Keratinocyte (primary cell): ENCODE data around the gene MROH7. TPM values are rescaled to one million over a fixed set of nuclear protein-coding genes. Genes with fewer than 3 reads are reported as not detected.

ENCODE experiments used
- DNase-seq: peaks from one replicate; pipeline ENCODE4 v3.0.0-alpha.2; 2011; ENCODE audit warnings: low read depth, missing footprints, low spot score
- FAIRE-seq: peaks from 2 replicates; lab custom pipeline; 2011; peaks lifted over from hg19 to GRCh38; lab: Jason Lieb, UNC
- H2AFZ ChIP-seq: 2 replicates; pipeline ENCODE4 v1.6.0; 2012; ENCODE audit warnings: low read length, control low read depth, inconsistent platforms; ENCODE audit not compliant: control insufficient read depth
- H3K27ac ChIP-seq: 2 replicates; pipeline ENCODE4 v1.5.1; 2011; ENCODE audit warnings: low read length; ENCODE audit not compliant: control insufficient read depth, insufficient read depth
- H3K27me3 ChIP-seq: 3 replicates; pipeline ENCODE4 v1.6.0; 2011; ENCODE audit warnings: low read length; ENCODE audit not compliant: control insufficient read depth, insufficient read depth; ENCODE audit errors: extremely low read depth
- H3K36me3 ChIP-seq, 2 experiments: 2 replicates in 1 of 2; 3 replicates in 1 of 2; pipeline ENCODE4 v1.5.1; 2011; ENCODE audit warnings: low read length in 2 of 2, mild to moderate bottlenecking in 1 of 2; ENCODE audit not compliant: control insufficient read depth in 2 of 2, insufficient read depth in 2 of 2; ENCODE audit errors: extremely low read depth in 1 of 2
- H3K4me1 ChIP-seq: 3 replicates; pipeline ENCODE4 v1.5.1; 2011; ENCODE audit warnings: low read length; ENCODE audit not compliant: control insufficient read depth, insufficient read depth; ENCODE audit errors: extremely low read depth
- H3K4me2 ChIP-seq: 3 replicates; pipeline ENCODE4 v1.6.0; 2011; ENCODE audit warnings: low read depth, low read length; ENCODE audit not compliant: control insufficient read depth, insufficient read depth; ENCODE audit errors: extremely low read depth
- H3K4me3 ChIP-seq, 3 experiments: fragments of 200-600 bp in 1 of 3; sonication (generic) in 1 of 3; 2 replicates in 2 of 3; 3 replicates in 1 of 3; pipeline ENCODE4 v1.5.1; 2011 to 2016; ENCODE audit warnings: low read length in 3 of 3, mild to moderate bottlenecking in 3 of 3, control low read depth in 2 of 3, inconsistent platforms in 1 of 3, low read depth in 1 of 3, mixed read lengths in 1 of 3, mixed run types in 1 of 3, moderate library complexity in 1 of 3; ENCODE audit not compliant: control insufficient read depth in 2 of 3, insufficient read depth in 2 of 3; ENCODE audit errors: extremely low read depth in 1 of 3
- H3K79me2 ChIP-seq: 2 replicates; pipeline ENCODE4 v1.6.0; 2012; ENCODE audit warnings: low read length; ENCODE audit not compliant: control insufficient read depth, insufficient read depth
- H3K9ac ChIP-seq: 3 replicates; pipeline ENCODE4 v1.6.0; 2011; ENCODE audit warnings: low read length; ENCODE audit not compliant: control insufficient read depth, insufficient read depth; ENCODE audit errors: extremely low read depth
- H3K9me1 ChIP-seq: 3 replicates; pipeline ENCODE4 v1.6.0; 2011; ENCODE audit warnings: low read length; ENCODE audit not compliant: control insufficient read depth, insufficient read depth; ENCODE audit errors: extremely low read depth
- H3K9me3 ChIP-seq: 2 replicates; pipeline ENCODE4 v1.5.1; 2012; ENCODE audit warnings: low read depth, low read length; ENCODE audit not compliant: control insufficient read depth
- H4K20me1 ChIP-seq: 3 replicates; pipeline ENCODE4 v1.6.0; 2011; ENCODE audit warnings: low read length; ENCODE audit not compliant: control insufficient read depth, insufficient read depth; ENCODE audit errors: extremely low read depth
- EZH2 ChIP-seq: IDR thresholded peaks from one replicate; pipeline ENCODE4 v1.6.1; 2012; ENCODE audit warnings: inconsistent platforms, mild to moderate bottlenecking, low read length, moderate library complexity
- dilution Hi-C: fragments of 300-500 bp; cut with MboI; formaldehyde crosslinking; loops from one replicate; pipeline ENCODE4 v1.7.0; 2020; ENCODE audit warnings: low sequenced_read_pairs; ENCODE audit not compliant: extremely low pct_ligation_motif_present
- polyA plus RNA-seq, 5 experiments: library from polyadenylated mRNA; depleted of rRNA in 3 of 5; stranded (reverse) in 3 of 5; stranded (forward) in 1 of 5; unstranded in 1 of 5; fragments of >200 nt; gene quantifications; 1 replicate in 1 of 5; 2 replicates in 3 of 5; 3 replicates in 1 of 5; pipeline versions ENCODE4 v1.2.1 to v1.2.3, GENCODE V29; 2011 to 2012; ENCODE audit warnings: missing spikeins in 2 of 5, low read depth in 1 of 5, low replicate concordance in 1 of 5
- TF ChIP-seq, protein P1 (sequence below), 3 experiments: IDR thresholded peaks in 1 of 3; conservative IDR thresholded peaks in 1 of 3; optimal IDR thresholded peaks in 1 of 3; 2 replicates in 2 of 3; 3 replicates in 1 of 3; pipeline versions ENCODE3 to v1.5.1; 2011; ENCODE audit warnings: low read length in 3 of 3, mild to moderate bottlenecking in 3 of 3, moderate library complexity in 2 of 3, control low read depth in 1 of 3, inconsistent platforms in 1 of 3; ENCODE audit not compliant: insufficient read depth in 2 of 3; ENCODE audit errors: extremely low read depth in 1 of 3

The MROH7 gene
- polyA plus RNA-seq, 1 donor (not counting 4 experiments of a cell fraction or from before 2014, with no cell fraction given): not detected

DNA sequence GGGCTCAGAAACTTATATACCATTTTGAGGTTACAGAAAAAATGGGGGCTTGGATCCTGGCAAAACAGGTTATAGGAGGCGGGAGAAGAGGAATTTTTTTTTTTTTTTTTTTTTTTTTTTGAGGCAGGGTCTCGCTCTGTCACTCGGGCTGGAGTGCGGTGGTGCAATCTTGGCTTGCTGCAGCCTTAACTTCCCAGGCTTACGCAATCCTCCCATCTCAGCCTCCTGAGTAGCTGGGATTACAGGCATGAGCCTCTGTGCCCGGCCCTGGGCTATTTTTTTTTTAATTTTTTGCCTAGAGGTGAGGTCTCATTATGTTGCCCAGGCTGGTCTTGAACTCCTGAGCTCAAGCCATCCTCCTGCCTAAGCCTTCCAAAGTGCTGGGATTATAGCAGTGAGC is 24.7 kb downstream of the MROH7 start:
- Histone ChIP-seq H3K4me2 (no peak overlapping the region), H4K20me1 (no peaks in the 10 kb centered on the region), H3K9me3 (no peaks in the 10 kb centered on the region), H2AFZ (no peak overlapping the region), H3K36me3 (no peaks in the 10 kb centered on the region), H3K79me2 (no peaks in the 10 kb centered on the region), H3K4me1 (no peaks in the 10 kb centered on the region), H3K27me3 (no peaks in the 10 kb centered on the region), H3K9me1 (no peaks in the 10 kb centered on the region), H3K27ac (no peak overlapping the region), H3K4me3 (no peak overlapping the region), H3K9ac (no peak overlapping the region)
- DNase-seq: no peak
- no peak for FAIRE-seq
- TF ChIP-seq, protein P1, sequence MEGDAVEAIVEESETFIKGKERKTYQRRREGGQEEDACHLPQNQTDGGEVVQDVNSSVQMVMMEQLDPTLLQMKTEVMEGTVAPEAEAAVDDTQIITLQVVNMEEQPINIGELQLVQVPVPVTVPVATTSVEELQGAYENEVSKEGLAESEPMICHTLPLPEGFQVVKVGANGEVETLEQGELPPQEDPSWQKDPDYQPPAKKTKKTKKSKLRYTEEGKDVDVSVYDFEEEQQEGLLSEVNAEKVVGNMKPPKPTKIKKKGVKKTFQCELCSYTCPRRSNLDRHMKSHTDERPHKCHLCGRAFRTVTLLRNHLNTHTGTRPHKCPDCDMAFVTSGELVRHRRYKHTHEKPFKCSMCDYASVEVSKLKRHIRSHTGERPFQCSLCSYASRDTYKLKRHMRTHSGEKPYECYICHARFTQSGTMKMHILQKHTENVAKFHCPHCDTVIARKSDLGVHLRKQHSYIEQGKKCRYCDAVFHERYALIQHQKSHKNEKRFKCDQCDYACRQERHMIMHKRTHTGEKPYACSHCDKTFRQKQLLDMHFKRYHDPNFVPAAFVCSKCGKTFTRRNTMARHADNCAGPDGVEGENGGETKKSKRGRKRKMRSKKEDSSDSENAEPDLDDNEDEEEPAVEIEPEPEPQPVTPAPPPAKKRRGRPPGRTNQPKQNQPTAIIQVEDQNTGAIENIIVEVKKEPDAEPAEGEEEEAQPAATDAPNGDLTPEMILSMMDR (optimal IDR thresholded peaks at IDR 0.05 in 1 of 3, IDR thresholded peaks at IDR 0.05 in 1 of 3, conservative IDR thresholded peaks at IDR 0.05 in 1 of 3; ENCODE audit: extremely low read depth in 1 of 3, insufficient read depth in 2 of 3, low read length in 3 of 3): no peak
- TF ChIP-seq EZH2: no peak
- dilution Hi-C loops: no loop called here

- no peaks in the 10 kb centered on the region for H4K20me1 ChIP-seq
- no peak overlapping the region for H3K4me2 ChIP-seq
- DNase-seq (no peak), FAIRE-seq (no peak)
- no peak overlapping the region for H2AFZ ChIP-seq
- H3K27ac ChIP-seq: no peak overlapping the region
- H3K4me3 ChIP-seq: no peak overlapping the region
- H3K9me3 ChIP-seq: no peaks in the 10 kb centered on the region
- H3K27me3 ChIP-seq: no peaks in the 10 kb centered on the region
- dilution Hi-C loops: no loop called here
- no peaks in the 10 kb centered on the region for H3K9me1 ChIP-seq
- no peaks in the 10 kb centered on the region for H3K36me3 ChIP-seq
- no peaks in the 10 kb centered on the region for H3K79me2 ChIP-seq
- TF ChIP-seq EZH2: no peak
- TF ChIP-seq, protein P1 (optimal IDR thresholded peaks at IDR 0.05 in 1 of 3, IDR thresholded peaks at IDR 0.05 in 1 of 3, conservative IDR thresholded peaks at IDR 0.05 in 1 of 3; ENCODE audit: extremely low read depth in 1 of 3, insufficient read depth in 2 of 3, low read length in 3 of 3): no peak
- H3K4me1 ChIP-seq: no peaks in the 10 kb centered on the region
- no peak overlapping the region for H3K9ac ChIP-seq
Measured at GRCh38 chr1:54667797-54668196, 26.2 kb downstream of the MROH7 start.
